Stimulated activated naive B cell treated with anti-CD40 and anti-IgM and Interleukin-4, amounts not matched to agents 10 μg/mL and 1 μg/mL and 100 μg/mL, for 72 hours (primary cell): ENCODE measurements around the gene ARMC7.
"Not testable (repeated sequence)": the region's sequence is repeated elsewhere in the genome, so short reads cannot be mapped to it uniquely, and the experiment has no call there.

ENCODE experiments used
- ATAC-seq, 2 donors: fragments of 150-1000 bp; cut with Tn5 transposase; replicated peaks; 2 replicates each; pipeline ENCODE4 v1.10.0; 2021; ENCODE audit warnings: moderate library complexity in 1 of 2
- DNase-seq: peaks from one replicate; pipeline ENCODE4 v3.0.0; 2021
- H3K27ac Mint-ChIP-seq: one replicate; pipeline ENCODE4 v1.8.0; 2022; ENCODE audit warnings: mild to moderate bottlenecking, mixed read lengths
- H3K27me3 Mint-ChIP-seq, 2 donors: one replicate each; pipeline ENCODE4 v1.8.0; 2022; ENCODE audit warnings: mixed read lengths in 2 of 2
- H3K36me3 Mint-ChIP-seq, 2 donors: one replicate each; pipeline ENCODE4 v1.8.0; 2022; ENCODE audit warnings: mixed read lengths in 2 of 2, mild to moderate bottlenecking in 1 of 2
- H3K4me1 Mint-ChIP-seq, 2 donors: one replicate each; pipeline ENCODE4 v1.8.0; 2022; ENCODE audit warnings: mixed read lengths in 2 of 2, mild to moderate bottlenecking in 1 of 2
- H3K4me3 Mint-ChIP-seq, 2 donors: one replicate each; pipeline ENCODE4 v1.8.0; 2022; ENCODE audit warnings: mild to moderate bottlenecking in 2 of 2, mixed read lengths in 2 of 2, moderate library complexity in 1 of 2
- H3K9me3 Mint-ChIP-seq, 2 donors: one replicate each; pipeline ENCODE4 v1.8.0; 2022; ENCODE audit warnings: mixed read lengths in 2 of 2, mild to moderate bottlenecking in 1 of 2

ARMC7 gene

DNA sequence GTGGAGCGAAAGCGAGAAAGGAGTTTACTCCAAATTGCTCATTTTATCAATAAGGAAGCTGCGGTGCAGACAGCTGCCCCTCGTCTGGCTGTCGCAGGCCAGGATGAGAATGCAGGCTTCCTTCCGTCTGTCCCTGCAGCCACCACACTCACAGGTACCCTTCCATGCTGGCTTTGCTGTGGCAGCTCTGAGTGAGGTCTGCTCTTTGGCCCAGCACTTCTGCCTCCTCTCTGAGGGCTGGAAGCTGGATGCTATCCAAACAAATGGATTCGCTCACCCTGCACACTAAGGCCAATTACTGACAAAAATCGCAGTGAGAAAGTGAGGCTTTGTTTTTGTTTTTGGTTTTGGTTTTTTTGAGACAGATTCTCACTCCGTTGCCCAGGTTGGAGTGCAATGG, 7.0 kb downstream of the ARMC7 start:
- Mint-ChIP-seq H3K27ac (no peak overlapping the region), H3K27me3 (no peaks in the 10 kb centered on the region), H3K4me1 (peaks cover 50 to 62% of the 10 kb centered on the region in 2 donors), H3K4me3 (no peak overlapping the region), H3K36me3 (peaks cover 40 to 67% of the 10 kb centered on the region in 2 donors), H3K9me3 (peaks cover 2 to 11% of the 10 kb centered on the region in 2 donors)
- DNase-seq: no peak
- ATAC-seq: no peak

DNA sequence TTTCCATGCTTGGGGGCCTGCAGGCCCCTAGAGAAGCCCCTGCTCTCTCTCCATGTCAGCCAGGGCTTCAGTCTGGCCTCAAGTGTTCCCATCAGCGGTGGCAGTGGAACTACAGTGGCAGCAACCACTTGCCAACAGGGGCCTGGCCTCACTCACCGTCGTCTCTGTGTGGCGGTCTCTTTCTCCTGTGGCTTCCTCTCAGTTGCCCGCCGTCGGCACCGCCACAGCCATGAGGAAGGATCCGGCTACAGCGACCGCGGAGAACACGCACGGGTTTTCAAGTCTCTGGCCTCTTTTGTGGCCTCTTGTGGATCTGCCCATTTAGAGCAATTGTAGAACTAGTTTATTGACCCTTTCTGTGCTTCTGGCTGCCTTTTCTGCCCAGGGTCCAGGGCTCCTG, 8.5 kb downstream of the ARMC7 start:
- Mint-ChIP-seq H3K4me1 (peaks cover 47 to 58% of the 10 kb centered on the region in 2 donors), H3K4me3 (no peak overlapping the region), H3K27me3 (no peaks in the 10 kb centered on the region), H3K36me3 (peaks cover 37 to 62% of the 10 kb centered on the region in 2 donors), H3K9me3 (peaks cover 2 to 11% of the 10 kb centered on the region in 2 donors), H3K27ac (no peak overlapping the region)
- ATAC-seq: no peak
- no peak for DNase-seq

DNA sequence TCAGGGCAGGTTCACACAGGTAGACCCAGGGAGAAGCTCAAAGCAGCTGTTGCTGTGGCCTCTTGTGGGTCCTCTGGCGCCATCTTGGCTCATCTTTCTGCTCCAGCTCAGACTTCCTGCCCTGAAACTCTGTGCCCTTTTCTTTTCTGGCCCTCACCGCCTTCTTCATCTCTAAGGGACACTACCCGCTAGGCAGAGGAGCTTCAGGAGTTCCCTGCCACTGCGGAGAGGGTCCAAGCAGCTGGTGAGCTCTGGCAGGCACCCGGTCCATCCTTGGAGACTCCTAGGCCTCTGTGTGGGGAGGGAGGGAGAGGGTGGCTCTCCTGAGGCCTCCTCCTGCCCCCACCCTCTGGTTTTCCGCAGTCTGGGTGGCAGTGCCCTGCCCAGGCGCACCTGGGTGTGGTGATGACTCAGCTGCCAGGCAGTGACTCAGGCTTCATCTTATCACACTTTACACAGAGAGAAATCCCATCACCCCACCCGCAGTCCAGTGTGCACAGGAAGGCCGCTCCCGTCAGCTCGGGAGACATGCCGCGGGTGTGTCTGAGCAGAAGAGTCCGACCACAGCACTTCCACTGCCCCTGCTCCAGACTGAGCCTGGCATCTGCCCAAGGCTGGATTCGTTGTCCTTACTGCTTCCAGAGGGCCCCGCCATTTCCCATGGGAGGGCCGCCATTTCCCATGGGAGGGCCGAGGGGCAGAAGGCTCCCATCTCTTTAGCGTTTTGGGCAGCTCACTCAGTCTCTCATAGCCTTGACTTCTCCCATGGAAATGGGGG, 14.5 kb downstream of the ARMC7 start:
- peak overlapping the region; percentile 67 for H3K27ac Mint-ChIP-seq
- H3K27me3 Mint-ChIP-seq: no peaks in the 10 kb centered on the region
- H3K4me1 Mint-ChIP-seq: peaks cover 28 to 44% of the 10 kb centered on the region in 2 donors
- DNase-seq (no peak), ATAC-seq (peak; percentile 63 to 75)
- H3K9me3 Mint-ChIP-seq: no peaks in the 10 kb centered on the region
- peaks cover 20 to 40% of the 10 kb centered on the region in 2 donors for H3K36me3 Mint-ChIP-seq
- no peak overlapping the region for H3K4me3 Mint-ChIP-seq

DNA sequence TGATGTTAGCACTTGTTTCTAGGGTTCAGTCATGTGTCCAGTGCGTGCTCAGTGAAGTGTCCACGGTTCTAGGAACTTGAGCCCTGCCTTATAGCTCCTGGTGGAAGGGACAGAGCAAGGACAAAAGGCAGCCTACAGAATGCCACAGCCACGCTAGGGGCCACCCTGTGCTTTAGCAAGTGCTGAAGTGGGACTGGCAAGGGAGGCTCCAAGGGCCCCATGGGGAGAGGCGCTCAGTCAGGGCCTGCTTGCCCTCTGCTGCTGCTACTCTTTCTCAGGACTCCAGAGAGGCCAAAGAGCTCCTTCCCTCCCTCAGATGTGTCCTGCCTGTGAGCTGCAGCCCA, 15.0 kb downstream of the ARMC7 start:
- DNase-seq: no peak
- no peaks in the 10 kb centered on the region for H3K27me3 Mint-ChIP-seq
- H3K4me3 Mint-ChIP-seq: no peak overlapping the region
- no peak overlapping the region for H3K27ac Mint-ChIP-seq
- H3K9me3 Mint-ChIP-seq: no peaks in the 10 kb centered on the region
- peaks cover 23 to 46% of the 10 kb centered on the region in 2 donors for H3K36me3 Mint-ChIP-seq
- no peak for ATAC-seq
- peaks cover 33 to 50% of the 10 kb centered on the region in 2 donors for H3K4me1 Mint-ChIP-seq

DNA sequence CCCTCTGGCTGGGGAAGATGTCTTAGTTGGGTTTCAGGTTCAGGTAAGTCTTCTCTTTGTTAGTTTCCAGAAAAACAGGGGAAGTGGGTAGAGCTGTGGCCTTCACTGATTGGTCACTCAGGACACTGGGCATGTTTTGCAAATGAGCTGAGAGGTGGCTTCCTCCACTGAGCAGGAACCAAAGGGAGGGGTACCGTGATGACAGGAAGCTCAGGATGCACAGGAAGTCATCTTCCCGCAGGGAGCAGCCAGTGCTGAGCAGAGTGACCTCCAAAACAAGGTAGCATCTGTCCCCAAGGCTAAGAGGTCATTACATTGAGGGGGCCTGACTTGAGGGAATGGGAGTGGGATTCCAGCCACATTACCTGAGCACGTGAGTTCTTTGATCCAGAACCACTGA, 16.2 kb downstream of the ARMC7 start:
- Mint-ChIP-seq H3K4me3 (no peak overlapping the region), H3K27ac (peak overlapping the region; percentile 51), H3K27me3 (no peaks in the 10 kb centered on the region), H3K4me1 (peaks cover 34 to 60% of the 10 kb centered on the region in 2 donors), H3K36me3 (peaks cover 23 to 41% of the 10 kb centered on the region in 2 donors), H3K9me3 (no peaks in the 10 kb centered on the region)
- ATAC-seq: peak; percentile 24 to 42
- no peak for DNase-seq

DNA sequence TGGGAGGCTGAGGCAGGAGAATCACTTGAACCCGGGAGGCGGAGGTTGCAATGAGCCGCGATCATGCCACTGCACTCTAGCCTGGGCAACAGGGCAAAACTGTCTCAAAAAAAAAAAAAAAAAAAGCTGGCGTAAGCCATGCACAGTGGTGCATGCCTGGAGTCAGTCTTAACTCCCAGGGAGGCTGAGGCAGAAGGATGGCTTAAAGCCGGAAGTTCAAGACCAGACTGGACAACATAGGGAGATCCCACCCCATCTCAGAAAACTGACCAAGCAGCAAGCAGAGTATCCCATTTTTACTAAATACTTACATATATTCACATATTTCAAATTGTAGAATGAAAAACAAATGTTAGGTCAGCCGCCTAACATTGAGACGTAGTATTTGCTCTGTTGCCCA, 17.2 kb downstream of the ARMC7 start:
- Mint-ChIP-seq H3K4me1 (peaks cover 34 to 60% of the 10 kb centered on the region in 2 donors), H3K27me3 (no peaks in the 10 kb centered on the region), H3K36me3 (peaks cover 22 to 36% of the 10 kb centered on the region in 2 donors), H3K9me3 (no peaks in the 10 kb centered on the region), H3K27ac (no peak overlapping the region), H3K4me3 (no peak overlapping the region)
- DNase-seq: no peak
- ATAC-seq: no peak

DNA sequence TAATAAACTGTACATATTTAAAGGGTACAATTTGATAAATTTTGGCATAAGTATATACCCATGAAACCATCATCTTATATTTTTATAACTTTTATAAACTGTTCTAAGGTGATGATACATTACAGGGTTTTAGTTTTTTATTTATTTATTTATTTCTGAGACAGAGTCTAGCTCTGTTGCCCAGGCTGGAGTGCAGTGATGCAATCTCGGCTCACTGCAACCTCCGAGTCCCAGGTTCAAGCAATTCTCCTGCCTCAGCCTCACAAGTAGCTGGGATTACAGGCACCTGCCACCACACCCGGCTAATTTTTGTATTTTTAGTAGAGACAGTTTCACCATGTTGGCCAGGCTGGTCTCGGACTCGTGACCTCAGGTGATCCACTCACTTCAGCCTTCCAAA, 18.2 kb downstream of the ARMC7 start:
- H3K27ac Mint-ChIP-seq, ATAC-seq, DNase-seq, H3K9me3 Mint-ChIP-seq, H3K4me3 Mint-ChIP-seq, H3K27me3 Mint-ChIP-seq: not testable (repeated sequence)
- Mint-ChIP-seq H3K4me1 (peaks cover 37 to 60% of the 10 kb centered on the region in 2 donors), H3K36me3 (peaks cover 22 to 36% of the 10 kb centered on the region in 2 donors)

DNA sequence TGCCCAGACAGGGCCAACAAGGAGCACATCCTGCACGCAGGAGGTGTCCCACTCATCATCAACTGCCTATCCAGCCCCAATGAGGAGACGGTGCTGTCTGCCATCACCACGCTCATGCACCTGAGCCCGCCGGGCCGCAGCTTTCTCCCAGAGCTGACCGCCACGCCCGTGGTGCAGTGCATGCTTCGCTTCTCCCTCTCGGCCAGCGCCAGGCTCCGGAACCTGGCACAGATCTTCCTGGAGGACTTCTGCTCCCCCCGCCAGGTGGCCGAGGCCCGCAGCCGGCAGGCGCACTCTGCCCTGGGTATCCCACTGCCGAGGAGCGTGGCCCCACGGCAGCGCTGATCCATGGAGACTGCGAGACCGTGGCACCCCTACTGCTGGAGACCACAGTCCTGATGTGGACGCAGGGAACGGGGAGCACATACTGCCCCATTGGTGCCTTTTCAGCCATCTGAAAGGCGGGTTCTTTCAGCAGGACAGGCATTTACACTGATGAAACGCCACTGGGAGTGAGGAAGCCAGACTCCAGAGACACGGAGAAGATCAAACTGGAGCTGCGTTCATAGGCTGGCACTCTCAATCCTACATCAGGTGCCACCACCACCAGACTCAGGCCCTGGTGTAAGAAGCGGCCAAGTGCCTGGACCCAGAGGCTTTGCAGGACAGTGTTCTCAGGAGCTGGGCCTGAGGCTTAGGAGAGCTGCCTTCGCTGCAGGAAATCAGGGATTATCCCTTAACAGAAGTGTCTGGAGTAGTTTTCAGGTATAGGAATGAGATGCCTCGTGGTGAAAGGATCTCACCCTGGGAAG, 19.1 kb downstream of the ARMC7 start:
- Mint-ChIP-seq H3K27ac (peak overlapping the region; percentile 32), H3K9me3 (no peaks in the 10 kb centered on the region), H3K4me1 (peaks cover 36 to 56% of the 10 kb centered on the region in 2 donors), H3K27me3 (no peaks in the 10 kb centered on the region), H3K4me3 (no peak overlapping the region), H3K36me3 (peaks cover 22 to 36% of the 10 kb centered on the region in 2 donors)
- ATAC-seq (no peak), DNase-seq (no peak)

DNA sequence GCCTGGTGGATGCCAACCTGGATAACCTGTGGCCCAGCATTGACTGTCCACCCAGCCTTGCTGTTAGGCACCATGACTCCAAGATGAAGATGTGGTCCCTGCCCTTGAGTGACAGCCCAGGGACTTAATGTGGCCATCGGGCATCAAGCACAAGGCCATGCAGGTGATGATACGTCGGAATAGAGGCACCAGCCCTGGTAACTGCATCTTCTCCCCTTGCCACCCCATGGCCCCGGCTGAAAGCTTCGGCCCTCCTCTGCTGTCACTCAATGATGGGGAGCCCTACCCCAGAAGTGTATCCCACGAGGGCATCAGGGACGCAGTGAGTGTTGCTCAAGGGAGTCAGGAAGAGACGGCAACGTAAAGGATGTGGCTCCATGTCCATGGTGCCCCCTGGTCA, 19.8 kb downstream of the ARMC7 start:
- no peak overlapping the region for H3K27ac Mint-ChIP-seq
- no peak for ATAC-seq
- H3K36me3 Mint-ChIP-seq: peaks cover 22 to 30% of the 10 kb centered on the region in 2 donors
- H3K4me1 Mint-ChIP-seq: peaks cover 29 to 49% of the 10 kb centered on the region in 2 donors
- no peaks in the 10 kb centered on the region for H3K27me3 Mint-ChIP-seq
- no peak for DNase-seq
- H3K9me3 Mint-ChIP-seq: no peaks in the 10 kb centered on the region
- peak overlapping the region in 1 of 2 donors; percentile 36 for H3K4me3 Mint-ChIP-seq

DNA sequence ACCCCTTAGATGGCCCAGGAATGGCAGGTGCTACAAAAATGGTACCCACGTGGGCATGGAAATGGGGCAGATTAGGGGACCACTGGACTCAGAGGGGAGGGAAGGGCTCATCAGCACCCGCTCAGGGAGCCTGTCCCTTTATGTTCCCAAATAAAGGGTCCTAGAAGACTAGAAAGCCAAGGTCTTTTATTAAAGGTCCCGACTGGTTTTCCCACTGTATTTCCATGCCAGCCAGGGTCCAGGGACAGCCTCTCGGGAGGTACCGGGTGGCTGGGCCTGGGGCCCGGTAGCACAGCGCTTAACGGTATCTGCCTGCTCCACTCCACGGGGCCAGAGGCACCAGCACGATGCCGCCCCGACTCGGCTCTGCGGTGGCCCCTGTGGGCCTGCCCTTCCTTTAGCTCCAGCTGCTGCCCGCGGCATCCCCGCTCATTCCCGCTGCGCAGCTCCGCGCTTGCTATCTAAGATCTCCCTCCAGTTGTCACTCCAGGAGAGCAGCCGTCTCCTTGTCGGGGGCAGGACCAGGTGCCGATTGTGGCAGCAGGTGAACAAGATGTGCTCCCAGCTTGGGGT, 20.4 kb downstream of the ARMC7 start:
- Mint-ChIP-seq H3K27me3 (no peaks in the 10 kb centered on the region), H3K4me1 (peaks cover 24 to 44% of the 10 kb centered on the region in 2 donors), H3K36me3 (peaks cover 19 to 26% of the 10 kb centered on the region in 2 donors), H3K9me3 (no peaks in the 10 kb centered on the region), H3K4me3 (peak overlapping the region; percentile 89 to 92), H3K27ac (peak overlapping the region; percentile 95)
- ATAC-seq: no peak
- no peak for DNase-seq

DNA sequence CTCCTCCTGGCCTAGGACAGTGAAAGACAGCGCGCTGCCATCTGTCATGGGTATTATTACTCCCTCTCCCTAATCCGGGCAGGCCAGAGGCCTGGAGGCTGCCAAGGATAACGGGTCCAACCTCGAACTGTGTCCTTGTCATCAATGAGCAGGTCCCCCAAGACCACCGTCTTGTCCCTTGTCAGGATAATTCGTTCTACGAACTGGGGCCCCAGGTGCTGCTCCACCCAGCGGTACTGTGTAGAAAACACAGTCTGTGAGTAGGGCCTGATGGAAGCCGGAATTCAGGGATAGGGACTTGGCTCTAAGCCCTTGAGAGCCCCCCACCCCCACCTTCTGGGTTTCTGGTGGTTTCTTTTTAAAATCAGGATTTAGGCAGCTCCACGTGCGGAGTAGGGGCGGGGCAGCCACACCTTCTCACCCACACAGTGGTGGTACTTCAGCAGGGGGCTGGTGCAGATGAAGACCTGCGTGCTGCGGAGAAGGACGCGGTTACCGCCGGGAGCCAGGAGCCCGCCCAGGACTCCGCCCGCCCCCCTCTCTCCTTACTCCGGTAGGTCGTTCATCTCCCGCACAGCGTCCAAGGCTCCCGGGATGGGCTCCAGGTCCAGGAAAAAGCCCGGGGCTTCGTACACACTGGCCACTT, 21.0 kb downstream of the ARMC7 start:
- ATAC-seq: peak; percentile 59 to 60
- Mint-ChIP-seq H3K9me3 (no peaks in the 10 kb centered on the region), H3K36me3 (peaks cover 17 to 23% of the 10 kb centered on the region in 2 donors), H3K27me3 (no peaks in the 10 kb centered on the region), H3K4me1 (peaks cover 21 to 38% of the 10 kb centered on the region in 2 donors), H3K27ac (peak overlapping the region; percentile 95), H3K4me3 (peak overlapping the region; percentile 89 to 92)
- no peak for DNase-seq

DNA sequence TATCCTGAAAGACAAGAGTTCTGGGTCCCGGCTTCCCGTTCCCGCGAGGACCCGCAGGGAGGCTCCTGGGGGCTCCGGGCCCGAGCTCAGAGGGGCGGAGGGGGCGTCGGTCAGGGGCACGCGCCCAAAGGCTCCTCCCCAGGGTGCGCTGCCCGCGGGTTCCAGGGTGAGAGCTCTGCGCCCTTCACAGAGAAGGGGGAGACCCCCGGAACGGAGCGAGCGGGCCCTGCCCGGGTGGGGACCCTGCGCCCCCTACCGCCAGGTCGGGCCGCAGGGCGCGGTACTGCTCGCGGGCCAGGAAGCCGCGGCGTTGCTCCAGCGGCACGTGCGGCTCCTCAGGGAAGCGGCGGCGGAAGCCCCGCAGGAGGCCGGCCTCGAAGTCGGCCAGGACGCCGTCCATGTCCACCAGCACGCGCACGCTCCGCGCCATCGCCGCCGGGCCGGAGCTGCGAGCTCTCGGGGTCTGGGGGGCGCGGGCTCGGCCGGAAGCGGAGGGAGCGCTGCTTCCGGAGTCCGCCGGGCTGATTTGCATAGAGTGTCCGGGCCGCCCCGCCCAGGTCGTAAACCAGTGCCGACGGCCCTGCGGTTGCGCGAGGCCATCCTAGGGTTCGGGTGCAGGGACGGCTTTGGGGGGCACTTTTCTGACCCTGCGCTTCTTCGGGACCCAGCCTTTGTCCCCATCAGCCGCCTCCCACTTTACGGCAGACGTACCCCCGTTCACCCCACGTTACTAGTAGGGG, 21.7 kb downstream of the ARMC7 start, which contains the start of gene NT5C:
NT5C (minus strand) TSS at position 465 of the 740 bp plus-strand sequence; CDS start at position 430, 35 bp downstream.
- Mint-ChIP-seq H3K27me3 (no peaks in the 10 kb centered on the region), H3K9me3 (no peaks in the 10 kb centered on the region), H3K27ac (peak within 1 kb of the TSS; percentile 95), H3K36me3 (peaks cover 17 to 20% of the 10 kb centered on the region in 2 donors), H3K4me3 (peak within 1 kb of the TSS; percentile 89 to 92), H3K4me1 (peaks cover 18 to 31% of the 10 kb centered on the region in 2 donors)
- DNase-seq: peak; percentile 77
- ATAC-seq: peak; percentile 90 to 94
